Right ventricle myocardium superior (tissue), 1 donor: Measurements from ENCODE around the gene PODN. TPM values are rescaled to one million over a fixed set of nuclear protein-coding genes. Genes with fewer than 3 reads are reported as not detected.

Source experiments
- ATAC-seq: fragments of 200-7000 bp; cut with Tn5 transposase; one replicate; pipeline ENCODE4 v1.9.1; 2020; ENCODE audit warnings: mild to moderate bottlenecking; ENCODE audit not compliant: poor library complexity
- DNase-seq: peaks from one replicate; pipeline ENCODE4 v3.0.0-alpha.2; 2020
- intact Hi-C: fragments of 100-400 bp; cut with DNase I; formaldehyde crosslinking; loops from one replicate; pipeline ENCODE4 v1.11.2; 2022
- total RNA-seq: library from RNA; stranded (reverse); fragmentation: NEBNext Ultra II Directional; extraction: Animal tissue kit (Norgen Biotek cat#: 25700); gene quantifications from one replicate; pipeline ENCODE4 v1.2.1, GENCODE V29; 2021
- donor health status: DM: no; HTN: yes; CAD: no; lungs with severe emphysema.

Gene PODN
- total RNA-seq, 1 donor from 2014 or later: 30.1 TPM

- intact Hi-C loops: no loop called here
- DNase-seq (peak; percentile 73), ATAC-seq (peak; percentile 68)
These were observed 60.3 kb downstream of the PODN start for GRCh38 chr1:53122201-53122885.

- DNase-seq (no peak), ATAC-seq (peak; percentile 10)
- intact Hi-C loops: no loop called here
These were observed 61.0 kb downstream of the PODN start for GRCh38 chr1:53122961-53123413.

- DNase-seq: peak; percentile 80
- ATAC-seq: peak; percentile 46
- intact Hi-C loops: no loop called here
These were observed 61.6 kb downstream of the PODN start for GRCh38 chr1:53123453-53124140.

- ATAC-seq (no peak), DNase-seq (no peak)
- intact Hi-C loops: no loop called here
These were observed 63.1 kb downstream of the PODN start for GRCh38 chr1:53125122-53125521.

- no peak for ATAC-seq
- peak; percentile 56 for DNase-seq
- intact Hi-C loops: no loop called here
These were observed 63.8 kb downstream of the PODN start for GRCh38 chr1:53125623-53126360.

GRCh38 chr1:53126495-53126894 lies 64.5 kb downstream of the PODN start:
- no peak for DNase-seq
- intact Hi-C loops: no loop called here
- ATAC-seq: no peak

- intact Hi-C loops: no loop called here
- ATAC-seq (no peak), DNase-seq (no peak)
These were observed 65.5 kb downstream of the PODN start for GRCh38 chr1:53127546-53127945.

- no peak for ATAC-seq
- intact Hi-C loops: no loop called here
- no peak for DNase-seq
These were observed 66.4 kb downstream of the PODN start for GRCh38 chr1:53128401-53128800.

GRCh38 chr1:53129891-53130597 lies 68.0 kb downstream of the PODN start:
- intact Hi-C loops: no loop called here
- ATAC-seq: no peak
- no peak for DNase-seq

GRCh38 chr1:53130598-53130877 lies 68.5 kb downstream of the PODN start:
- intact Hi-C loops: no loop called here
- no peak for DNase-seq
- ATAC-seq: no peak

- intact Hi-C loops: no loop called here
- no peak for DNase-seq
- peak; percentile 58 for ATAC-seq
These were observed 69.0 kb downstream of the PODN start for GRCh38 chr1:53130878-53131589.

GRCh38 chr1:53131590-53131938 lies 69.6 kb downstream of the PODN start:
- ATAC-seq: no peak
- DNase-seq: no peak
- intact Hi-C loops: no loop called here

GRCh38 chr1:53132176-53132575 lies 70.2 kb downstream of the PODN start:
- intact Hi-C loops: no loop called here
- DNase-seq (no peak), ATAC-seq (no peak)

- intact Hi-C loops: no loop called here
- DNase-seq (no peak), ATAC-seq (no peak)
These were observed 71.4 kb downstream of the PODN start for GRCh38 chr1:53133261-53134041.

- no peak for DNase-seq
- no peak for ATAC-seq
- intact Hi-C loops: no loop called here
These were observed 72.1 kb downstream of the PODN start for GRCh38 chr1:53134042-53134485.
